ENCODE results near the gene MEGF6. TPM values are rescaled to one million over a fixed set of nuclear protein-coding genes. Genes with fewer than 3 reads are reported as not detected.

Gene MEGF6
- total RNA-seq, 1 donor from 2014 or later, result 194 TPM

- H3K27me3 ChIP-seq, result no peaks in the 10 kb centered on the region
- no peak overlapping the region for H3K4me3 ChIP-seq
- intact Hi-C loops (cut with DNase I), result no loop called here
- peaks cover 58 to 63% of the 10 kb centered on the region in 2 donors for H3K36me3 ChIP-seq
- no peaks in the 10 kb centered on the region for H3K9me3 ChIP-seq
- TF ChIP-seq, protein P1, sequence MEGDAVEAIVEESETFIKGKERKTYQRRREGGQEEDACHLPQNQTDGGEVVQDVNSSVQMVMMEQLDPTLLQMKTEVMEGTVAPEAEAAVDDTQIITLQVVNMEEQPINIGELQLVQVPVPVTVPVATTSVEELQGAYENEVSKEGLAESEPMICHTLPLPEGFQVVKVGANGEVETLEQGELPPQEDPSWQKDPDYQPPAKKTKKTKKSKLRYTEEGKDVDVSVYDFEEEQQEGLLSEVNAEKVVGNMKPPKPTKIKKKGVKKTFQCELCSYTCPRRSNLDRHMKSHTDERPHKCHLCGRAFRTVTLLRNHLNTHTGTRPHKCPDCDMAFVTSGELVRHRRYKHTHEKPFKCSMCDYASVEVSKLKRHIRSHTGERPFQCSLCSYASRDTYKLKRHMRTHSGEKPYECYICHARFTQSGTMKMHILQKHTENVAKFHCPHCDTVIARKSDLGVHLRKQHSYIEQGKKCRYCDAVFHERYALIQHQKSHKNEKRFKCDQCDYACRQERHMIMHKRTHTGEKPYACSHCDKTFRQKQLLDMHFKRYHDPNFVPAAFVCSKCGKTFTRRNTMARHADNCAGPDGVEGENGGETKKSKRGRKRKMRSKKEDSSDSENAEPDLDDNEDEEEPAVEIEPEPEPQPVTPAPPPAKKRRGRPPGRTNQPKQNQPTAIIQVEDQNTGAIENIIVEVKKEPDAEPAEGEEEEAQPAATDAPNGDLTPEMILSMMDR (IDR thresholded peaks at IDR 0.05), result no peak
- H3K27ac ChIP-seq, result no peak overlapping the region
- no peaks in the 10 kb centered on the region for H3K4me1 ChIP-seq
- DNase-seq (ENCODE audit: low spot score in 2 of 2), result no peak
Observed at GRCh38 chr1:3510956-3511250, 100.4 kb downstream of the MEGF6 start.

DNA sequence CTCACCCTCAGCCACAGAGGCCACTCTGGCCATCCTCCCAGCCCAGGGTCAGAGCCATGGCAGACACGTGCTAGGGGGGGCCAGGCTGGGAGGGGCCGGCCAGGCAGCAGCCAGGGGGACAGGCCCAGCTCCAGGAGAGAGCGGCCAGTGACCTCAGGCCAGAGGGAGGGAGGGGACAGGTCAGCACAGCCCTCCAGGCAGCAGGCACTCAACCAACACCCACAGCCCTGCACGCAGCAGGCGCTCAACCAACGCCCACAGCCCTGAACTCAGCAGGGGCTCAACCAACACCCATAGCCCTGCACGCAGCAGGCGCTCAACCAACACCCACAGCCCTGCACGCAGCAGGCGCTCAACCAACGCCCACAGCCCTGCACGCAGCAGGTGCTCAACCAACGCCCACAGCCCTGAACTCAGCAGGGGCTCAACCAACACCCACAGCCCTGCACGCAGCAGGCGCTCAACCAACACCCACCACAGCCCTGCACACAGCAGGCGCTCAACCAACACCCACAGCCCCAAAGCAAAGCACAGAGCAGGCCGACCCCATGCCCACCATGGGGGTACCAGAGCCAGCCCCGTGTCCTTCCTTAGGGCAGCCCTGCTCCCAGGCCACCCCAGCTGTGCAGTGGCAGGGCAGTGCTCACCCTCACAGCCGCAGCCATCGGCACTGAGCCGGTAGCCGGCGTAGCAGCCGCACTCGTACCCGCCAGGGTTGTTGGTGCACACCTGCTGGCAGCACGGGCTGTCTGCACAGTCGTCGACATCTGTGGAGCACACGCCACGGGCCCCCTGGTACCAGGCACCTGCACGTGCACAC, 101.0 kb downstream of the MEGF6 start:
- peaks cover under 1 to 1% of the 10 kb centered on the region in 2 donors for H3K4me1 ChIP-seq
- no peaks in the 10 kb centered on the region for H3K27me3 ChIP-seq
- no peak overlapping the region for H3K27ac ChIP-seq
- intact Hi-C loops (cut with DNase I), result no loop called here
- H3K4me3 ChIP-seq, result no peak overlapping the region
- TF ChIP-seq, protein P1 (IDR thresholded peaks at IDR 0.05), result no peak
- H3K36me3 ChIP-seq, result peaks cover 60 to 68% of the 10 kb centered on the region in 2 donors
- H3K9me3 ChIP-seq, result no peaks in the 10 kb centered on the region
- no peak for DNase-seq (ENCODE audit: low spot score in 2 of 2)

DNA sequence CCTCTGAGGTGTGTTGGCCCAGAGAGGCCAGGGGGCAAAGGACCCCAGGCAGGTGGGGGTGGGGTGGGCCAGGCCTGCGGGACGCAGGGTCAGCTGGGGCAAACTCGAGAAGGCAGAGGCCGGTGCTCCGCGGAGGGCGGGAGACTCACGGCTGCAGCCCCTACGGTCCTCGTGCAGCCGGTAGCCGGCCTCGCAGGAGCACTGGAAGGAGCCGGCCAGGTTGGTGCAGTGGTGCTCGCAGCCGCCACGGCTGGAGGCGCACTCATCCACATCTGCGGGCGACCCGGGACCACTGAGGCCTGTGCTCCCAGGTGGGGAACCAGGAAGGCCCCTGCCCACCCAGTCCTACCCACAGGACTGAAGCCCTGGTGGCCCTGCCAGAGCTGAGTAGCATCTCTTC, 101.6 kb downstream of the MEGF6 start:
- Histone ChIP-seq H3K9me3 (no peaks in the 10 kb centered on the region), H3K27me3 (no peaks in the 10 kb centered on the region), H3K36me3 (peaks cover 64 to 70% of the 10 kb centered on the region in 2 donors), H3K27ac (no peak overlapping the region), H3K4me3 (no peak overlapping the region), H3K4me1 (peaks cover 6 to 7% of the 10 kb centered on the region in 2 donors)
- DNase-seq (ENCODE audit: low spot score in 2 of 2), result no peak
- intact Hi-C loops (cut with DNase I), result no loop called here
- TF ChIP-seq, protein P1 (IDR thresholded peaks at IDR 0.05), result no peak

GRCh38 chr1:3508757-3509415, 102.4 kb downstream of the MEGF6 start:
- no peak for DNase-seq (ENCODE audit: low spot score in 2 of 2)
- peaks cover 10 to 12% of the 10 kb centered on the region in 2 donors for H3K4me1 ChIP-seq
- peaks cover 62 to 64% of the 10 kb centered on the region in 2 donors for H3K36me3 ChIP-seq
- H3K27ac ChIP-seq, result no peak overlapping the region
- no peak overlapping the region for H3K4me3 ChIP-seq
- intact Hi-C loops (cut with DNase I), result no loop called here
- no peaks in the 10 kb centered on the region for H3K9me3 ChIP-seq
- H3K27me3 ChIP-seq, result no peaks in the 10 kb centered on the region
- TF ChIP-seq, protein P1 (IDR thresholded peaks at IDR 0.05), result no peak

GRCh38 chr1:3507636-3508275, 103.6 kb downstream of the MEGF6 start:
- no peak overlapping the region for H3K27ac ChIP-seq
- TF ChIP-seq, protein P1 (IDR thresholded peaks at IDR 0.05), result no peak
- DNase-seq (ENCODE audit: low spot score in 2 of 2), result no peak
- no peak overlapping the region for H3K4me3 ChIP-seq
- no peaks in the 10 kb centered on the region for H3K9me3 ChIP-seq
- peaks cover 16 to 18% of the 10 kb centered on the region in 2 donors for H3K4me1 ChIP-seq
- H3K27me3 ChIP-seq, result no peaks in the 10 kb centered on the region
- intact Hi-C loops (cut with DNase I), result no loop called here
- peaks cover 62 to 70% of the 10 kb centered on the region in 2 donors for H3K36me3 ChIP-seq

All from ascending aorta (tissue), 2 donors.